Measurements from ENCODE around the gene GPRIN3. TPM values are rescaled to one million over a fixed set of nuclear protein-coding genes. Genes with fewer than 3 reads are reported as not detected.

Gene GPRIN3
- total and polyA plus RNA-seq, 2 donors (not counting 3 experiments of a cell fraction or from before 2014, with no cell fraction given), result 0.17 to 2.2 TPM

GRCh38 chr4:89301902-89302301 is 5.7 kb downstream of the GPRIN3 start:
- peaks cover 3 to 5% of the 10 kb centered on the region in 2 experiments for H3K27me3 ChIP-seq (ENCODE audit: control insufficient read depth in 2 of 2, insufficient read depth in 2 of 2, low read length in 2 of 2)
- no peaks in the 10 kb centered on the region for H3K79me2 ChIP-seq (ENCODE audit: control insufficient read depth, insufficient read depth, low read length)
- DNase-seq (ENCODE audit: low read depth, low spot score), result no peak
- no peaks in the 10 kb centered on the region for H3K9me3 ChIP-seq (replicated peaks; ENCODE audit: control insufficient read depth, insufficient read depth, low read length)
- intact Hi-C loops (cut with micrococcal nuclease), result no loop called here
- H3K9me1 ChIP-seq (replicated peaks; ENCODE audit: control insufficient read depth, extremely low read depth, insufficient read depth, low read length), result no peaks in the 10 kb centered on the region
- H2AFZ ChIP-seq (ENCODE audit: low read depth, low read length), result no peak overlapping the region
- no peak for FAIRE-seq
- dilution Hi-C loops (cut with MboI; ENCODE audit: extremely low pct_ligation_motif_present, low sequenced_read_pairs), result no loop called here
- H3K4me1 ChIP-seq (ENCODE audit: control insufficient read depth, extremely low read depth, insufficient read depth, low read length), result peaks cover 5% of the 10 kb centered on the region
- CTCF ChIA-PET, result interaction anchor here (0.9 kb wide), 1 partner anchor 9 kb away, joined by 4 read pairs; no protein-coding TSS in a partner anchor
- no peak overlapping the region for H3K4me2 ChIP-seq (ENCODE audit: insufficient read depth, low read length)
- H3K27ac ChIP-seq (ENCODE audit: insufficient read depth, low read depth, low read length), result no peak overlapping the region
- H3K4me3 ChIP-seq (replicated peaks in 1 of 3; ENCODE audit: insufficient read depth in 1 of 3, low read depth in 1 of 3, low read length in 3 of 3), result no peak overlapping the region
- no peak for TF ChIP-seq FOS (IDR thresholded peaks at IDR 0.05; ENCODE audit: borderline replicate concordance, insufficient read depth, low read length)
- TF ChIP-seq EZH2 (IDR thresholded peaks at IDR 0.05; ENCODE audit: borderline replicate concordance, low read depth, low read length, severe bottlenecking), result no peak
- TF ChIP-seq POLR2AphosphoS5 (IDR thresholded peaks at IDR 0.05; ENCODE audit: insufficient read depth, low read depth, low read length), result no peak
- no peak for TF ChIP-seq POLR2A (IDR thresholded peaks at IDR 0.05; ENCODE audit: low read depth, low read length)
- no peak for TF ChIP-seq JUN (IDR thresholded peaks at IDR 0.05; ENCODE audit: borderline replicate concordance, insufficient read depth, insufficient read length, low read depth)
- no peak for TF ChIP-seq MYC (IDR thresholded peaks at IDR 0.05; ENCODE audit: low read depth, low read length)
- TF ChIP-seq MAX (IDR thresholded peaks at IDR 0.05; ENCODE audit: insufficient read depth, insufficient read length), result no peak
- TF ChIP-seq CTCF (IDR thresholded peaks at IDR 0.05; ENCODE audit: extremely low read depth in 1 of 2, insufficient read depth in 1 of 2, low read depth in 1 of 2, low read length in 2 of 2), result no peak
- no peak for TF ChIP-seq GATA2 (IDR thresholded peaks at IDR 0.05; ENCODE audit: insufficient read depth, insufficient read length, low read depth, low read length)
- no TSS peak for BruUV-seq (replicated peaks)
- H3K36me3 ChIP-seq (ENCODE audit: control insufficient read depth in 2 of 2, extremely low read depth in 1 of 2, insufficient read depth in 2 of 2, low read length in 2 of 2), result no peaks in the 10 kb centered on the region
- no peaks in the 10 kb centered on the region for H4K20me1 ChIP-seq (replicated peaks; ENCODE audit: control insufficient read depth, extremely low read depth, insufficient read depth, low read length)
- H3K9ac ChIP-seq (replicated peaks; ENCODE audit: extremely low read depth, insufficient read depth, low read length), result no peak overlapping the region
- POLR2A ChIA-PET, result no interaction called here
